A549 (cell line): ENCODE data around the gene HBQ1. TPM values are rescaled to one million over a fixed set of nuclear protein-coding genes. Genes with fewer than 3 reads are reported as not detected.
"Not testable (repeated sequence)": the region's sequence is repeated elsewhere in the genome, so short reads cannot be mapped to it uniquely, and the experiment has no call there.

Experiments
- ATAC-seq, 2 experiments: fragments of 200-7000 bp in 1 of 2; fragments of >200 bp in 1 of 2; cut with Nextera tagmentation in 1 of 2; cut with Tn5 transposase in 1 of 2; 3 replicates each; pipeline versions ENCODE4 v1.8.0 to v1.9.1; 2018 to 2020; ENCODE audit warnings: mild to moderate bottlenecking in 1 of 2, moderate library complexity in 1 of 2
- CTCF ChIA-PET: fragments of 300-600 bp; sonication (Branson Sonifier 250); formaldehyde crosslinking; extraction: SDS; loops from one replicate; lab custom pipeline; 2021; ENCODE audit warnings: antibody characterized with exemption, inconsistent platforms; lab: Yijun Ruan, JAX
- POLR2A ChIA-PET: fragments of 350-600 bp; formaldehyde crosslinking; extraction: SDS; loops from one replicate; lab custom pipeline; 2021; ENCODE audit warnings: antibody characterized with exemption, inconsistent platforms; lab: Yijun Ruan, JAX
- DNase-seq, 2 experiments: peaks; one replicate each; pipeline versions ENCODE4 v3.0.0 to v3.0.0-alpha.2; 2011 to 2016; ENCODE audit warnings: low read depth in 1 of 2, low spot score in 1 of 2
- FAIRE-seq: peaks from 2 replicates; lab custom pipeline; 2011; peaks lifted over from hg19 to GRCh38; lab: Jason Lieb, UNC
- H3K27ac ChIP-seq, 2 experiments: fragments of >200 bp; sonication (Bioruptor Twin); formaldehyde crosslinking; 3 replicates each; pipeline ENCODE4 v1.5.1; 2016 to 2017
- H3K4me1 ChIP-seq: fragments of >200 bp; sonication (Bioruptor Twin); formaldehyde crosslinking; 3 replicates; pipeline ENCODE4 v1.6.1; 2016
- H3K4me2 ChIP-seq: fragments of >200 bp; sonication (Bioruptor Twin); formaldehyde crosslinking; 3 replicates; pipeline ENCODE4 v1.6.1; 2016
- H3K4me3 ChIP-seq: fragments of >200 bp; sonication (Bioruptor Twin); formaldehyde crosslinking; 3 replicates; pipeline ENCODE4 v1.5.1; 2016
- H3K9me3 ChIP-seq: fragments of >200 bp; sonication (Bioruptor Twin); formaldehyde crosslinking; 3 replicates; pipeline ENCODE4 v1.6.1; 2016
- CBX2 ChIP-seq: fragments of 200-600 bp; sonication (generic); IDR thresholded peaks from 2 replicates; pipeline ENCODE4 v1.6.1; 2016; ENCODE audit warnings: low read depth, mild to moderate bottlenecking, borderline replicate concordance
- CHD2 ChIP-seq: fragments of 150-350 bp; IDR thresholded peaks from 2 replicates; pipeline ENCODE4 v1.6.1; 2014; ENCODE audit warnings: low read length; ENCODE audit not compliant: partially characterized antibody
- CHD4 ChIP-seq: fragments of 200-600 bp; sonication (generic); IDR thresholded peaks from 2 replicates; pipeline ENCODE4 v1.6.1; 2016; ENCODE audit warnings: antibody characterized with exemption, mild to moderate bottlenecking, borderline replicate concordance
- EHMT2 ChIP-seq: fragments of 200-600 bp; sonication (generic); IDR thresholded peaks from 2 replicates; pipeline ENCODE4 v1.6.1; 2016; ENCODE audit warnings: antibody characterized with exemption, low read depth, mild to moderate bottlenecking, moderate library complexity
- GATA3 ChIP-seq: IDR thresholded peaks from 2 replicates; pipeline ENCODE4 v1.6.1; 2012; ENCODE audit warnings: borderline replicate concordance
- HDAC2 ChIP-seq: fragments of 200-600 bp; sonication (generic); IDR thresholded peaks from 2 replicates; pipeline ENCODE4 v1.6.1; 2016
- HMGXB4 ChIP-seq: fragments of 250-450 bp; sonication (Bioruptor Pico); IDR thresholded peaks from 2 replicates; pipeline ENCODE4 v1.5.0; 2021; ENCODE audit warnings: mild to moderate bottlenecking, moderate library complexity, borderline replicate concordance
- HOXA7 ChIP-seq: fragments of 250-450 bp; sonication (Bioruptor Pico); IDR thresholded peaks from 2 replicates; pipeline ENCODE4 v1.5.0; 2020; ENCODE audit warnings: mild to moderate bottlenecking, moderate library complexity
- JUN ChIP-seq, 2 experiments: fragments of >200 bp; sonication (Bioruptor Twin); formaldehyde crosslinking; IDR thresholded peaks; 2 replicates in 1 of 2; 3 replicates in 1 of 2; pipeline ENCODE4 v1.6.1; 2016 to 2017
- JUNB ChIP-seq: fragments of >200 bp; sonication (Bioruptor Twin); formaldehyde crosslinking; IDR thresholded peaks from 2 replicates; pipeline ENCODE4 v1.6.1; 2016
- KDM5A ChIP-seq: fragments of 200-600 bp; sonication (generic); IDR thresholded peaks from 2 replicates; pipeline ENCODE4 v1.6.1; 2016; ENCODE audit warnings: antibody characterized with exemption, mild to moderate bottlenecking
- NFE2L2 ChIP-seq: fragments of 150-350 bp; conservative IDR thresholded peaks from 2 replicates; pipeline ENCODE4 v1.6.1; 2014; ENCODE audit warnings: low read length
- NPAS2 ChIP-seq: fragments of 250-450 bp; sonication (Bioruptor Pico); IDR thresholded peaks from 2 replicates; pipeline ENCODE4 v1.8.0; 2022; ENCODE audit warnings: mild to moderate bottlenecking, moderate library complexity, borderline replicate concordance
- POLR2AphosphoS2 ChIP-seq: conservative IDR thresholded peaks from 2 replicates; pipeline ENCODE4 v1.6.1; 2012; ENCODE audit warnings: low read length, improper control_type of control experiment, inconsistent platforms
- RARB ChIP-seq: fragments of 250-450 bp; sonication (Bioruptor Pico); IDR thresholded peaks from 2 replicates; pipeline ENCODE4 v1.8.0; 2021; ENCODE audit warnings: mild to moderate bottlenecking, moderate library complexity
- SMC3 ChIP-seq: fragments of >200 bp; sonication (Bioruptor Twin); formaldehyde crosslinking; IDR thresholded peaks from 3 replicates; pipeline ENCODE4 v1.6.1; 2018; ENCODE audit warnings: inconsistent platforms
- TP53 ChIP-seq: fragments of 250-450 bp; sonication (Bioruptor Pico); IDR thresholded peaks from 2 replicates; pipeline ENCODE4 v1.5.0; 2021; ENCODE audit warnings: mild to moderate bottlenecking, moderate library complexity
- ZFP36 ChIP-seq: fragments of 450-650 bp; IDR thresholded peaks from 2 replicates; pipeline ENCODE4 v1.6.1; 2014; ENCODE audit warnings: borderline replicate concordance; ENCODE audit not compliant: partially characterized antibody
- ZNF302 ChIP-seq: fragments of 250-450 bp; sonication (Bioruptor Pico); IDR thresholded peaks from 2 replicates; pipeline ENCODE4 v1.9.0; 2021; ENCODE audit warnings: inconsistent platforms, mild to moderate bottlenecking, moderate library complexity
- ZSCAN20 ChIP-seq: fragments of 250-450 bp; sonication (Bioruptor Pico); IDR thresholded peaks from 2 replicates; pipeline ENCODE4 v1.8.0; 2022; ENCODE audit warnings: mild to moderate bottlenecking, moderate library complexity
- WGBS: methylation state at CpG from one replicate; pipeline ENCODE4 v1.1.6; 2017; ENCODE audit errors: missing lambda C conversion rate; 5-methylcytosine and 5-hydroxymethylcytosine counted together
- polyA plus RNA-seq, 4 experiments: library from polyadenylated mRNA; depleted of rRNA in 3 of 4; stranded (reverse); fragments of >200 nt; fragmentation: RNase III in 1 of 4; extraction: RNeasy Plus Mini Kit Qiagen cat#74134 plus additional on column Dnase treatment in 1 of 4; gene quantifications; 2 replicates in 3 of 4; 3 replicates in 1 of 4; pipeline ENCODE4 v1.2.3, GENCODE V29; 2011 to 2017

The HBQ1 gene
- polyA plus RNA-seq, 2 of the 4 experiments (the other 2 are of a cell fraction), result 2.0 to 2.8 TPM

- H3K4me1 ChIP-seq, result 0 out of 3 replicates have a peak, but pooled peaks cover 5% of the 10 kb centered on the region
- no peak within 1 kb of the TSS for H3K27ac ChIP-seq
- H3K4me2 ChIP-seq, result no peak within 1 kb of the TSS
- 91% methylated on average over 13 of the region's 17 CpGs for WGBS
- no peaks in the 10 kb centered on the region for H3K9me3 ChIP-seq
- H3K4me3 ChIP-seq, result no peak within 1 kb of the TSS
- CTCF ChIA-PET, result no interaction called here
- no peak for FAIRE-seq
- DNase-seq, result no peak
- no peak for ATAC-seq
- POLR2A ChIA-PET, result no interaction called here
- TF ChIP-seq JUNB (no peak), RARB (no peak), CBX2 (no peak), CHD2 (no peak), HMGXB4 (CRISPR knock-in tag) (no peak)
Measured at GRCh38 chr16:152141-153128, 27.8 kb upstream of the HBQ1 start, which contains the start of gene HBZ. TSS of gene HBZ (plus strand) at chr16:152644. CDS start at chr16:152910, 266 bp downstream.

- H3K4me1 ChIP-seq, DNase-seq, CTCF ChIA-PET, POLR2A ChIA-PET, FAIRE-seq, H3K4me3 ChIP-seq, H3K4me2 ChIP-seq, H3K9me3 ChIP-seq, H3K27ac ChIP-seq: not testable (repeated sequence)
- peak; percentile 48 to 53; a peak in 5 of 6 replicates for ATAC-seq
- WGBS, result 98% methylated on average over 4 of the region's 6 CpGs
Measured at GRCh38 chr16:153129-153521, 27.1 kb upstream of the HBQ1 start.

- H3K27ac ChIP-seq, H3K4me1 ChIP-seq, H3K9me3 ChIP-seq, CTCF ChIA-PET, DNase-seq, H3K4me3 ChIP-seq, FAIRE-seq, POLR2A ChIA-PET: not testable (repeated sequence)
- peak overlapping the region; percentile 100; the same call in 2 of the 3 replicates for H3K4me2 ChIP-seq
- WGBS, result no CpG with 5 or more reads among the region's 74 CpGs
- ATAC-seq, result peak; percentile 60 to 70
Measured at GRCh38 chr16:153550-154216, 26.6 kb upstream of the HBQ1 start.

- ChIA-PET CTCF (interaction anchor here (0.9 to 1.5 kb wide), 3 partner anchors 11 to 58 kb away, joined by 3 to 5 read pairs (median 3); partner anchors contain the start of gene HBQ1), POLR2A (no interaction called here)
- TF ChIP-seq KDM5A (no peak), ZSCAN20 (CRISPR knock-in tag) (no peak), CHD4 (no peak), RARB (no peak), EHMT2 (no peak), POLR2AphosphoS2 (no peak), ZFP36 (no peak), JUN (IDR thresholded peaks at IDR 0.05) (no peak), HMGXB4 (CRISPR knock-in tag) (no peak), SMC3 (no peak), TP53 (CRISPR knock-in tag) (no peak), HDAC2 (no peak), GATA3 (no peak), HOXA7 (no peak), NPAS2 (CRISPR knock-in tag) (no peak), ZNF302 (CRISPR knock-in tag) (no peak), NFE2L2 (no peak)
- peak overlapping the region; percentile 100 for H3K4me2 ChIP-seq
- DNase-seq, result no peak
- no peak for FAIRE-seq
- peak overlapping the region; percentile 54 to 75; a peak in 4 of 6 replicates for H3K27ac ChIP-seq
- 0 out of 3 replicates have a peak, but pooled peaks cover 5% of the 10 kb centered on the region for H3K4me1 ChIP-seq
- WGBS, result 16% methylated on average over 38 of the region's 59 CpGs
- ATAC-seq, result peak; percentile 62 to 69
- peak overlapping the region; percentile 76 for H3K4me3 ChIP-seq
- H3K9me3 ChIP-seq, result no peaks in the 10 kb centered on the region
Measured at GRCh38 chr16:154217-155030, 25.8 kb upstream of the HBQ1 start.
